ENCODE results near the gene CRAMP1.

The CRAMP1 gene

DNA sequence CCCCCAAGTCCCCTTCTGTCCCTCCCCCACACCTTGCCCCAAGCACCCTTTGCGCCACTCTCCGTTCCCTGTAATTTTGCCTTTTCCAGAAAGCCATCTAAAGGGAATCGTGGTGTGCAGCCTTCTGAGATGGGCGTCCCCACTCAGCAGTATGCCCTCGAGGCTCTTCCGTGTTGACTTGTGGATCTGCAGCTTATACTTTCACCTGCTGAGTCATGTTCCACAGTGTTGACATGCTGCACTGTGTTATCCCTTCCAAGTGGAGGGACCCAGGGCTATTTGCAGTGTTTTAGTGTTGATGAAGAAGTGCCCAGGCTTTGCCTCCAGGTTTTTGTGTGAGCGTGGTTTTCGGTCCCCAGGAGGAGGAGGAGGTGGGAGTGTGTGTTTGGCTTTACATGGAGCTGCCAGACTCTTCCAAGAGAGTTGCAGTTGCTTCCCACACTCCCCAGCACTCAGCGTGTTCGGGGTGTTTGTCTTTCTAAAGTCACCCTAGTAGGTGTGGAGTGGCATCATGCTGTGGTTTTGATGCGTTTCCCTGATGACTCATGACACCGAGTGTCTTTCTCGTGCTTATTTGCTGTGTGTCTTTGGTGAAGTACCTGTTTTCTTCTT lies 33.9 kb downstream of the CRAMP1 start:
- peak; percentile 28 for DNase-seq
- in situ Hi-C loops (cut with HindIII; ENCODE audit: low pct_ligation_motif_present, low pct_unique_long_range_greater_than_20kb, low sequenced_read_pairs) = no loop called here

DNA sequence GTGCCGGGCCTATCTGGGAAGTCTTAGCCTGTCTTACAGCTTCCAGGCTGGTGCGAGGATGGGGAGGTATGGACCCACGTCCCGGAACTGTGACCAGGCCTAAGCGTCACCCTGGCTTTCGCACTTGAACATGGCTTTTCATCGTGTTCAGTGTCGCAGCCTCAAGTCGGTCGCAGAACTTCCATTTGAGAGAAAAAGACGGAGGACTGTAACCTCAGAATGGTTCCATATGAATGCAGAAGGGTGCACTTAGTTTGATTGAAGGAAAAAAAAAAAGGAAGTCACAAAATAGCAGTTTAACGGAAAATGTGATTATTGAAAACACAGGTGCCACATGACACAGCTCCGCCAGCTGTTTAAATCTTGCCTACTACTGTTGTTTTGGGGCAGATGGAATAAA lies 35.7 kb downstream of the CRAMP1 start:
- no peak for DNase-seq
- in situ Hi-C loops (cut with HindIII; ENCODE audit: low pct_ligation_motif_present, low pct_unique_long_range_greater_than_20kb, low sequenced_read_pairs) = no loop called here

DNA sequence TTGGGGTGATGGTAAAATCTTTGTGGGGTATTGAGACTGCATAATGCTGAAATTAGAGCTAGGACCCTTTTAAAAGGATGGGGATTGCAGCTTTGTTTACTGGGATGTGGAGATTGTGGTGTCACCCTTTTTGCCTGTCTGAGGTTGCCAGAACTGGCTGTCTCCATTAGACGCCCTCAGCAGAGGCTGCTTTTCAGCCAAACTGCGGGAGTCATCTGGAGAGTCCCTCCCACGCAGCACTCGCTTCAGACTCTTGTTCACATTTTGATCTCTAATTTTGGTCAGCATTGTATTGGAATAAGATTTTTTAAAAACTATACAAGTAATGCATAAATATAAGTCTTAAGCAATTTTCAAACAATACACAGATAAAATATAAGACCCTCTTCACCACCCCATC lies 38.0 kb downstream of the CRAMP1 start:
- no peak for DNase-seq
- in situ Hi-C loops (cut with HindIII; ENCODE audit: low pct_ligation_motif_present, low pct_unique_long_range_greater_than_20kb, low sequenced_read_pairs) = no loop called here

DNA sequence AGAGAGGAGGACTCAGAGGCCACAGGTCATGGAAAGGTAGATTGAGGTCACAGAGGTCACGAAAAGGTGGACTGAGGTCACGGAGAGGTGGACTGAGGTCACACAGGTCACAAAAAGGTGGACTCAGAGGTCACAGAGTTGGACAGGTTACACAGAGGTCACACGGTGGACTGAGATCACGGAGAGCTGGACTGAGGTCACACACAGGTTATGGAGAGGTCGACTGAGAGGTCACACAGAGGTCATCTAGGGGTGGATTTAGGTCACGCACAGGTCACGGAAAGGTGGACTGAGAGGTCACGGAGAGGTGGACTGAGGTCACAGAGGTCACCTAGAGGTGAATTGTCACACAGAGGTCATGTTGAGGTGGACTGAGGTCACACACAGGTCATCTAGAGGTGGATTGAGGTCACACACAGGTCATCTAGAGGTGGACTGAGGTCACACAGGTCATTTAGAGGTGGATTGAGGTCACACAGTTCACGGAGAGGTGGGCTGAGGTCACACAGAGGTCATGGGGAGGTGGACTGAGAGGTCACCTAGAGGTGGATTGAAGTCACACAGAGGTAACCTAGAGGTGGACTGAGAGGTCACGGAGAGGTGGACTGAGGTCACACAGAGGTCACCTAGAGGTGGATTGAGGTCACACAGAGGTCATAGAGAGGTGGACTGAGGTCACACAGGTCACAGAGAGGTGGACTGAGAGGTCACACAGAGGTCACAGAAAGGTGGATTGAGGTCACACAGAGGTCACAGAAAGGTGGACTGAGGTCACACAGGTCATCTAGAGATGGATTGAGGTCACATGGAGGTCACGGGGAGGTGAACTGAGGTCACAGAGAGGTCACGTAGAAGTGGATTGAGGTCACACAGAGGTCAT lies 39.2 kb downstream of the CRAMP1 start:
- in situ Hi-C loops (cut with HindIII; ENCODE audit: low pct_ligation_motif_present, low pct_unique_long_range_greater_than_20kb, low sequenced_read_pairs) = no loop called here
- DNase-seq = no peak

DNA sequence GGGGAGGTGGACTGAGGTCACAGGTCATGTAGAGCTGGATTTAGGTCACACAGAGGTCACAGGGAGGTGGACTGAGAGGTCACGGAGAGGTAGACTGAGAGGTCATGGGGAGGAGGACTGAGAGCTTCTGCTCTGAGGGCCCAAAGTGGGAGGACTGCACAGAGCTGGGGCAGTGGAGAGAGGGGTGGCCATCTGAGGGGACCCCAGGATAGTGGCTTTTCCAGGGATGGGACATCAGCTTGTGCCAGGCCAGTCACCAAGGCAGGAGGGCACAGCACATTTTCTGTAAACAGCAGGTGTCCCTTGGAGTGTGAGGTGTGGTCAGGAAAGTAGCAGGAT lies 39.8 kb downstream of the CRAMP1 start:
- in situ Hi-C loops (cut with HindIII; ENCODE audit: low pct_ligation_motif_present, low pct_unique_long_range_greater_than_20kb, low sequenced_read_pairs) = no loop called here
- no peak for DNase-seq

DNA sequence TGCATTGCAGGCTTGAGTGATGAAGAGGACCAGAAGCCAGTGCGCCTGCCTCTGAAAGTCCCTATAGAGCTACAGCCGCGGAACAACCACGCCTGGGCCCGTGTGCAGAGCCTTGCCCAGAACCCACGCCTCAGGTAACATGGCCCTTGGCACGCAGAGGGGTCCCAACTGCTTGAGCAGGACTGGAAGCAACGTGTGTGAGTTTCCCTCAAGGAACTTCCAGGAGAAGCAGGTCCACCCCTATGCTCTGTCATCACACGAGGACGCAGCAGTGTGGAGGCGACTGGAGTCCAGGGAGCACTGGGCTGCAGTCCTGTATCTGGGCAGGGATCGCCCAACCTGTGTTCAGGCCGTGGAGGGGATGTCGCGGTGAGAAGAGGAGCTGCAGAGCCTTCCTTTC lies 40.9 kb downstream of the CRAMP1 start:
- in situ Hi-C loops (cut with HindIII; ENCODE audit: low pct_ligation_motif_present, low pct_unique_long_range_greater_than_20kb, low sequenced_read_pairs) = no loop called here
- no peak for DNase-seq

DNA sequence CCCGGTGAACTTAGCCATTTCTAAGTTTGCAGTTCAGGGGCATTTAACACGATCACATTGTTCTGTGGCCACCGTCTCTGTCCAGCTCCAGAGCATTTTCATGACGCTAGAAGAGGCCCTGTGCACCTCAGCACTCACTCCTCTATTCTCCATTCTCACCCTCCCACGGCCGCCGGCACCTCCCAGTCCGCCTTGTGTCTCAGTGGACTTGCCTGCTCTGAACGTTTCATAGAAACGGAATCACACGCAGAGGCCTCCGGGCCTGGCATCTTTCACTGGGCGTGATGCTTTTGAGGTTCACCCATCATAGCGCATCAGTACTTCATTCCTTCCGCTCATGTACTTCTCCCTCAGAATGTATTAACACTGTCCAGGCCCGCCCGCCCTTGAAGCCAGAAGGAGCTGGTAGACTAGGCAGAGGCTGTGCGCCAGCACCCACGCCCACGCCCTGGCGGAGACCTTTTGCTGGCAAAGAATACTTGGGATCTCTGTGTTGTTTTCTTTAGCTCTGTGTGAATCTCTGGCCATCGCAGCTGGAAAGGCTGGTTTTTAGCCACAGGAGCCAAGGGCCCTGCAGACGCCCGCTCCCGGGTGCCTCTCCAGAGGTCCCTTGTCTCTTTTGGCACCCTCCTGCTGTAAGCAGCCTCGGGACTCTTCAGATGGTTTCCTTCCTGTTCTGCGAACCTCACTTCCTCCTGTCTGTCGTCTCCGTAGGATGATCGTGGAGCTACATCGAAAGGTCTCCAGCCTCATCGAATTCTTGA lies 42.5 kb downstream of the CRAMP1 start:
- DNase-seq = no peak
- in situ Hi-C loops (cut with HindIII; ENCODE audit: low pct_ligation_motif_present, low pct_unique_long_range_greater_than_20kb, low sequenced_read_pairs) = no loop called here

DNA sequence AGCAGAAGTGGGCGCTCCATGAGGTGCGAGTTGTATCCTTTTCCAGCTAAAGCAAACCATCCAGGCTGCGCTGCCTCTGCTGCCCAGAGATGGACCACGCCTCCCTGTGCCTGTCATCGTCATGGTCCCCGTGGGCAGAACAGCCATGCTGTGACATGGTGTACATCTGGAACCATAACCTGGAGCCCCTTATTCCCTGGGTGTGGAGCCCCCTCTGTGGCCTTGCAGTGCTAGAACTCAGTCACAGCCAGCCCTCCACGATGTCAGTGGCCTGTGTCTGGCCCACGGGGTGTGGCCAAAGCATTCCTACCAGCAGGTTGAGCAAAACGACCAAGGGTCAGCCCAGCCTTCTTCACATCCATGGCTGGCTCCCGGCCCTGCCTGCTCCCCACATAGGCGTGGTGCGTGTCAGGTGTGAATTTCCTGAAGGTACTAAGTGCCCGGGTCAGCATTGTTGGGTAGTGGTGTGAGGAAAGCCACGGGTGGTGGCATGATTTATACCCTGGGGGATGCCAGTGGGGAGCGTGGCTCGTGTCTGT lies 43.2 kb downstream of the CRAMP1 start:
- in situ Hi-C loops (cut with HindIII; ENCODE audit: low pct_ligation_motif_present, low pct_unique_long_range_greater_than_20kb, low sequenced_read_pairs) = no loop called here
- no peak for DNase-seq

DNA sequence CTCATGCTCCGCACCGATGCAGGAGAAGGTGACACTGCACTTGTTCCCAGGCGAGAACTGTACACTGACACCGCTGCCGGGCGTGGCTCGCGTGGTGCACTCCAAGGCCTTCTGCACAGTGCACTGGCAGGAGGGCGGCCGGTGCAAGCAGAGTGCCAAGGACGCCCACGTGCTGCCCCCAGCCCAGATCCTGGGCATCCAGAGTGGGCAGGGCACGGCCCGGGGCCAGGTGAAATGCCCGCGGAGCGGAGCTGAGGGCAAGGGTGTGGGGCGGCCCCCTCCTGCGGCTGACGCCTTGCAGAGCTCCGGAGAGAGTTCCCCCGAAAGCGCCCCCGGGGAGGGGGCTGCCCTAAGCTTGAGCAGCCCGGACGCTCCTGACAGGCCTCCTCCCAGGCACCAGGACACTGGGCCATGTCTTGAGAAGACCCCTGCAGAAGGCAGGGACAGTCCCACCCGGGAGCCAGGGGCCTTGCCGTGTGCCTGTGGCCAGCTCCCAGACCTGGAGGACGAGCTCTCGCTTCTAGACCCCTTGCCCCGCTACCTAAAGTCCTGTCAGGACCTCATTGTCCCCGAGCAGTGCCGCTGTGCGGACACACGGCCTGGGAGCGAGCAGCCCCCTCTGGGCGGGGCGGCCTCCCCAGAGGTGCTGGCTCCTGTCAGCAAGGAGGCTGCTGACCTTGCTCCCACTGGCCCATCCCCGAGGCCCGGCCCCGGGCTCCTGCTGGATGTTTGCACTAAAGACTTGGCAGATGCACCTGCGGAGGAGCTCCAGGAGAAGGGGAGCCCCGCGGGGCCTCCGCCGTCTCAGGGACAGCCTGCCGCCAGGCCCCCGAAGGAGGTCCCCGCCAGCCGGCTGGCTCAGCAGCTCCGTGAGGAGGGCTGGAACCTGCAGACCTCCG lies 44.0 kb downstream of the CRAMP1 start:
- in situ Hi-C loops (cut with HindIII; ENCODE audit: low pct_ligation_motif_present, low pct_unique_long_range_greater_than_20kb, low sequenced_read_pairs) = no loop called here
- DNase-seq = no peak

DNA sequence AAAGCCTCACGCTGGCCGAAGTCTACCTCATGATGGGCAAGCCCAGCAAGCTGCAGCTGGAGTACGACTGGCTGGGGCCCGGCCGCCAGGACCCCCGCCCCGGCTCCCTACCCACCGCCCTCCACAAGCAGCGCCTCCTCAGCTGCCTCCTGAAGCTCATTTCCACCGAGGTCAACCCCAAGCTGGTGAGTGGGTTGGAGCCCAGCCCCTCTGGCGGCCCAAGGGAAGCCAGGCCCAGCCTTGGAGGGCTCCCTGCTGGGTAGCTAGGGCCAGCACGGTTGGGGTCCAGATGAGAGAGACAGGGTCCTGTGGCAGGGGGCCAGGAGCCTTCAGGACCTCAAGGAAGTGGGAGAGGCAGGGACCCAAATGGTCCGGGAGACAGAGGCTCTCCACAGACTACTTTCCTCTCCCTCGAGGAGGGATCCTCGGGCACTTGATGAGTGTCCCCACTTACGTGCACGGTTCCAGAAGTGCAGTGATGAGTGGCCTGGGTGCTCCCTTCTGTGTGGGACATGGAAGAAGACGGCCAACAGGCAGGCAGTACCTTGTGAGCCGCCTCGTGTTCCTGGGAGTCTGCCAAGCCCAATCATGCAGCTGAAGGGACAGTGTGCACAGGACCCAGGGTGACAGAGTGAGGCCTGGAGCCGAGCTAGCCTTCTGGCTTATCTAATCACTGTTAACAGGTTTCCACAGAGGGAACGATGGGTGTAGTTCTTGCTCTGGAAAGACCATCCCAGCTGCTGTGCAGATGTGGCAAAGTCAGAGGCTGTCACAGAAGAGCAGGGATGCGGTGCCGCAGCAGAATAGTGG lies 44.9 kb downstream of the CRAMP1 start:
- no peak for DNase-seq
- in situ Hi-C loops (cut with HindIII; ENCODE audit: low pct_ligation_motif_present, low pct_unique_long_range_greater_than_20kb, low sequenced_read_pairs) = no loop called here

DNA sequence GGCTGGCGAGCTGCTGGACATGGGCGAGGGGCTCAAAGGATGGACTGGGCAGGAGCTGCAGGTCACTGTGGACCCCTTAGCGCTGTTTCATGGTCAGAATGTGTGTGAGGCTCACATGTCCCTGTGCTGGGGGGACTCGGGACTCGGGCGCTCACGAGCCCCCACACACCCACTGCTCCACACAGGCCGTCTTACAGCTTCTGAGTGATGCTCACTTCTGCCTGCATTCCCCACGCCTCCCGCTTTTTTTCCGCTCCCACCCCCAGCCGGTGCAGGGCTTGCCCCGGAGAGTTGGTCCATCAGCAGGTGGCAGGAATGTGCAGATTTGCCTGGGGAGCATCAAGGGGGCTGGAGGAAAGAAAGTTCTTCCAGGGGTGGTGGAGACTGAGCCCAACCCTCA lies 45.7 kb downstream of the CRAMP1 start:
- in situ Hi-C loops (cut with HindIII; ENCODE audit: low pct_ligation_motif_present, low pct_unique_long_range_greater_than_20kb, low sequenced_read_pairs) = no loop called here

DNA sequence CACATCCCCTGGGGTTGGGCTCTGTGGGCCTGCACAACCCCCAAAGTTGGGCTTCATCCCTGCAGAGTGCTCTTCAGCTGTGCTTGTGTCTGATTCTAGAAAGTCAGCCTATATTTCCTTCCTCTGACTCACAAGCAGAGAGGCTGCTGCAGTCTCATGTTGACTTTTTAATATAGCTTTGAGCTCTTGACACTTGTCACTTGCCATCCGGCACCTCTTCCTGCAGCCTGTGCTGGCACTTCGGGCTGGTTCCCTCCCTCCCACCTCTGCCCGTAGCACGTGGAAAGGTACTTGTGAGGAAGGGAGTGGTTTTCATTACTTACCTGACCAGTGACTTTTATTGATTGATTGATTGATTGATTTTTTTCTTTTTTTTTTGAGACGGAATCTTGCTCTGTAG lies 46.9 kb downstream of the CRAMP1 start:
- in situ Hi-C loops (cut with HindIII; ENCODE audit: low pct_ligation_motif_present, low pct_unique_long_range_greater_than_20kb, low sequenced_read_pairs) = no loop called here
- DNase-seq = no peak

More for the DNA sequence above, 45.7 kb downstream of the CRAMP1 start:
- DNase-seq = no peak

DNA sequence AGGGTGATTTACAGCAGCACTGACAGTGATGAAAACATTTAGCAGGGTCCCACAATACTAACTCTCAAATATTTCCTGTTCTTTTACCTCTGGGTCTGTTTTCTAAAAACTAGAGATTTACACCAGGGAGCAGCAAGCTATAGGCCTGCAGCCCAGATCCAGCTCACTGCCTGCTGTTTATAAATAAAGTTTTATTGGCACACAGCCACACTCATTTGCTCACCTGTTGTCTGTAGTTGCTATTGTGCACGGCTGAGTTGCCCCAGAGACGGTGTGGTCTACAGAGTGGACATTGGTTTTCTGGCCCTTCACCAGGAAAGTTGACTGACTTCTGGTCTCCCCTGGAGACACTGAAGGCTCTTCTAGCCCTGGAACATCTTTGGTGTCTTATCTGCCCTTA lies 49.7 kb downstream of the CRAMP1 start:
- DNase-seq = no peak
- in situ Hi-C loops (cut with HindIII; ENCODE audit: low pct_ligation_motif_present, low pct_unique_long_range_greater_than_20kb, low sequenced_read_pairs) = no loop called here

DNA sequence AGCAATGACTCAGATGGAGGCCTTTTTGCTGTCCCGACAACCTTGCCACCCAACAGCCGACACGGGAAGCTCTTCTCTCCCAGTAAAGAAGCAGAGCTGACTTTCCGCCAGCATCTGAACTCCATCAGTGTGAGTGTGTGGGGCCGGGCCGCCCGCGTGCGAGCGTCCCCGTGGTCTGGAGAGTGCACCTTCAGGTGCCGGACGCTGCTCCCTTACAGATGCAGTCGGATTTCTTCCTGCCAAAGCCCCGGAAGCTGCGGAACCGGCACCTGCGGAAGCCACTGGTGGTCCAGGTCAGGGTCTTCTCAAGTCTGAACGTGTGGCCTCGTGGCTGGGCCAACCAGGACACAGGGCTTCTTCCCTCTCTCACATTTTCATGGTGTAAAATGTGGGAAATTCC lies 50.4 kb downstream of the CRAMP1 start:
- DNase-seq = no peak
- in situ Hi-C loops (cut with HindIII; ENCODE audit: low pct_ligation_motif_present, low pct_unique_long_range_greater_than_20kb, low sequenced_read_pairs) = no loop called here

DNA sequence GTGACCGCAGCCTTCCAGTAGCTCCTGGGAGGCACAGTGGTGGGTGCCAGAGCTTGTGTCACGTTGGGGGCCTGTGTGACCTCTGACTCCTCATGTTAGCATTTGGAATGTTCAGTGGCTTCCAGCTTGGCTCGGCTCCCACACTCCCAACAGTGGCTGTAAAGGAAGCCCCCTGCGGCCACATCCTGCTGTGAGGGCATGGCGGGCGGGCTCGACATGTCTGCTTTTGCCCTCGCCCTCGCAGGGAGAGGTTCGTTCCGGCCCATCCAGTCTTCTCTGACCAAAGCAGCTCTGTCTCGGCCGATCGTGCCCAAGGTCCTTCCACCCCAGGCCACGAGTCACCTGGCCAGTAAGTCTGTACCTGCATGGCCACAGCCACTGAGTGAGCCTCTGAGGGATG lies 53.7 kb downstream of the CRAMP1 start:
- in situ Hi-C loops (cut with HindIII; ENCODE audit: low pct_ligation_motif_present, low pct_unique_long_range_greater_than_20kb, low sequenced_read_pairs) = no loop called here
- DNase-seq = no peak

DNA sequence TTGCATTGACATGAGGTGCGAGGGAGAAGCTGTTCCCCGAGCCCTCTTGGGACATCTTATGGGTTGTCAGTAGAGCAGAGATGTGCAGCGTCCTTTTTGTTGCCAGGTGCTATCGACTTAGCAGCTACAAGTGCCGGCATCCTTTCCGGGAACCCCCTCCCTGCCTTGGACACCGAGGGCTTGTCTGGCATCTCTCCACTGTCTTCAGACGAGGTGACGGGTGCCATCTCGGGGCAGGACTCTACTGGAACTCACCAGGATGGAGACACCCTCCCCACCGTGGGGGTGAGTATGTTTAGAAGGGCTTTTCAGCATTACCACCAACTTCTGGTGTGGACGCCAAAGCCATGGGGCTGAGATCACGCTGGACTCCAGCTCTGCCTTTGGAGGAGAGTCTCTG lies 54.2 kb downstream of the CRAMP1 start:
- no peak for DNase-seq
- in situ Hi-C loops (cut with HindIII; ENCODE audit: low pct_ligation_motif_present, low pct_unique_long_range_greater_than_20kb, low sequenced_read_pairs) = no loop called here

DNA sequence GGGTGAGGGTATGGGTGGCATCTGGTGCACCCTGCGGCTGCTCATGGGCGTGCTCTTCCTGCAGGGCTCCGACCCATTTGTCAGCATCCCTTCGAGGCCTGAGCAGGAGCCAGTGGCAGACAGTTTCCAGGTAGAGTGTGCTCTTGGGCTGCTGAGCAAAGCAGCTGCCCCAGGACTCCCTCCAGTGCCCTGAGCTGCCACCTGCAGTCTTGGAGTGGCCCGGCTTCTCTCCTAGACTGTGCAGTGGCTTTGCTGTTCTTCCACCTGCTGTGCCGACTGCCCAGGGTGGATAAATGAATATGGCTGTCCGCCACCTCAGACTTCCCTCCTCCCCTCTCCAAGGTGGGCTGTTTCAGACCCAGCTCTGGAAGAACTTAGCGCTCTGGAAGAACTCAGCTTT lies 55.1 kb downstream of the CRAMP1 start:
- in situ Hi-C loops (cut with HindIII; ENCODE audit: low pct_ligation_motif_present, low pct_unique_long_range_greater_than_20kb, low sequenced_read_pairs) = no loop called here
- DNase-seq = no peak

DNA sequence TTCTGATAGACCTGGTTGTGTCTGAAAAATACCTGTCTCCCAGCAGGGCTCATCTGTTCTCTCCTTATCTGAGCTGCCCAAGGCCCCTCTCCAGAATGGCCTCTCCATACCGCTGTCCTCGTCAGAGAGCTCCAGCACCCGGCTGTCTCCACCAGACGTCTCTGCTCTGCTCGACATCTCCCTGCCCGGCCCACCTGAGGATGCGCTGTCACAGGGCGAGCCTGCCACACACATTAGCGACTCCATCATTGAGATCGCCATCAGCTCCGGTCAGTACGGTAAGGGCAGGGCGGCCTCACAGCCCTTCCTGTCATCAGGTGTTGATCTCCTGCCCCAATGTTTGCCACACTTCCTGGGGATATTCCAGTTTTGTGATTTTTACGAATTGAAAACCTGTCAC lies 55.8 kb downstream of the CRAMP1 start:
- in situ Hi-C loops (cut with HindIII; ENCODE audit: low pct_ligation_motif_present, low pct_unique_long_range_greater_than_20kb, low sequenced_read_pairs) = no loop called here
- no peak for DNase-seq

All from ACHN (cell line).